ENCODE measurements around the gene ISCU. TPM values are rescaled to one million over a fixed set of nuclear protein-coding genes. Genes with fewer than 3 reads are reported as not detected.
"Not testable (repeated sequence)": the region's sequence is repeated elsewhere in the genome, so short reads cannot be mapped to it uniquely, and the experiment has no call there.

The ISCU gene
- total RNA-seq, 1 donor from 2014 or later, result 432 TPM

DNA sequence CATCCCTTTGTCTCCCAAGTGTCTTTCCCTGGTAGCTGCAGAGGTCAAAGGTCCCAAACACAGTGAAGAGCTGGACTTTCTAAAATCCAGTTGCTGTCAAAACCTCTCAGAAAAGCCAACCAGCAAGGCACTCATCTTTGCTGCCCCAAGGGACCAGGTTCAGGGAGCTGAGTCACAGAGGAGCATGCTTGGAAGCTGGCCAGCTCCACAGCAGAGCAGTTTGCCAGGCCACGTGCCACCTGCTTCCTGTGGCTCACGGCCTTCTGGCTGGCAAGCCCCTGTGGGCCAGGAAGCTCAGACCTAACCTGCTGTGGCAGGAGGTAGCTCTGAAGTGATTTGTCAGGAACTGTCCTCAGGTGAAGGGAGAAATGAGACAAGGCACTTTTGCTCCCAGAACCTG, 3.6 kb downstream of the ISCU start:
- DNase-seq (ENCODE audit: low spot score), result peak; percentile 85
- intact Hi-C loops (cut with DNase I), result loop anchor here (2.0 kb wide), 1 partner anchor 527 kb away; the partner anchor contains the start of gene ALKBH2

- DNase-seq (ENCODE audit: low spot score), result no peak
- intact Hi-C loops (cut with DNase I), result no loop called here
These were observed 4.1 kb downstream of the ISCU start for GRCh38 chr12:108566452-108566851.

DNA sequence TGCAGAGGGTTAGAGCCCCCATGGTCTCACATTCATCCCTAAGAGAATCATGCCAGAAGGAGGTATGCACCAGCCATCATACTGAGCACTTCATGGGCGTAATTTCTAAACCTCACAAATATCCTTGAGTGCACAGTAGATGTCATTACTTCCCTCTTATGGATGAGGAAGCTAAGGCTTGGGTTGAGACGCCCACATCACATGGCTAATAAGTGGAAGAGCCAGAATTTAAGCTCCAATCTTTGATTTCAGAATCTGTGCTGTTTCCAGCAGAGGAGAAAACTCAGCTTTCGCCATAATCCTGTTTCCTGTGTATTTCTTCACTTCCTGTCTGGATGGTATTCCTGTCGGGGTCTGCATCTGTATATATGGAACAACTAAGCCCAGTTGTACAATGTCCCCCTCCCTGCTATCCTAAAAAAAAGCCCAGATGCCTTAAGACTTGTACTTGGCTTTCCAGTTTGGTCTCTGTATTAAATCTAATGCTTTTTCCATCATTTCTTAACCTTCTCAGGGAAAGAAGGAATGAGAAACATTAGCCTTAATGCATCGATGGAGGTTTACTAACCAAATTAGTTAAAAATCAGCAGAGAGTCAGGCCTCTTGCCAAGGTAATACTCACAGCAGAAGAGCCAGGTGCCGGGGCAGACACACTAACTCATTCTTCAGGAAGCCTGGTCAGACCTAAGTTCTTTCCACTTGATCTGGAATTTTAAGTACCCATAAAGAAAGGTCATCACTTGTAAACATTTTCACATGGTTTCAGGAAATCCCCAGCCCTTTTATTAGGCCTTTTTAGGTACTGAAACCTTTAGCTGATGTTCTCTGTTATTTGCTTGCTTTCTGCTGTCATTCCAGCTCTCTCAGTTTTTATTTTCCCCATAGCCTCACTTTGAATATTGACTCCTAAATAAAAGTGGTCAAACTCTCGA, 5.3 kb downstream of the ISCU start:
- intact Hi-C loops (cut with DNase I), result no loop called here
- no peak for DNase-seq (ENCODE audit: low spot score)

- intact Hi-C loops (cut with DNase I), result no loop called here
- DNase-seq (ENCODE audit: low spot score), result no peak
These were observed 6.2 kb downstream of the ISCU start for GRCh38 chr12:108568338-108569154.

- peak; percentile 55 for DNase-seq (ENCODE audit: low spot score)
- intact Hi-C loops (cut with DNase I), result loop anchor here (2.0 kb wide), 1 partner anchor 48 kb away; no protein-coding TSS in a partner anchor
These were observed 8.6 kb downstream of the ISCU start for GRCh38 chr12:108570743-108571608.

GRCh38 chr12:108571609-108572165, 9.3 kb downstream of the ISCU start:
- intact Hi-C loops (cut with DNase I), result loop anchor here (2.0 kb wide), 1 partner anchor 47 kb away; no protein-coding TSS in a partner anchor
- peak; percentile 43 for DNase-seq (ENCODE audit: low spot score)

DNA sequence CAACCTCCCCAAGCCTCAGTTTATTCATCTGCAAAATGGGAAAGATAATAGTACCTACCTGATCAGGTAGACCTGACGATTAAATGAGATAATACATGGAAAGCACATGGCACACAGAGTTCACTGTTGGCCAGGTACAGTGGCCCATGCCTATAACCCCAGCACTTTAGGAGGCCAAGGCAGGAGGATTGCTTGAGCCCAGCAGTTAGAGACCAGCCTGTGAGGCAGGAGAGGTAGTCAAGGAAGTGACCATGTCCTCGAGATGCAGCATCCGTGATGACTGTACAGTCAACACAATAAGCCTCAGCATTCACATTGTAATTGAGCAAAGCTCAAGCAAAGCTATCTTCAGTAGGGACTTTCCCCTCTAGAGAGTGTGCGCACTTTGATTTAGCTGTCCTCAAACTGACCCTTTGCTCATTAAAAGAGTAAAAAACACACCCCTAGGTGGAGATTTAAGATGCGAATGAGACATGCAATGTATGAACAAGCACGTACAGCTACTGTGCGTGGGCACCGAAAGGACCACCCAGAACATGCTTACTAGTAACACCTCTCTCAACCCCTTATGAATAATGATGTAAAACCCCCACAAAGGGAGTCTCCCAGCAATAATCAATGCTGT, 9.9 kb downstream of the ISCU start:
- intact Hi-C loops (cut with DNase I), result no loop called here

GRCh38 chr12:108573317-108573716, 10.9 kb downstream of the ISCU start:
- intact Hi-C loops (cut with DNase I), result no loop called here
- DNase-seq (ENCODE audit: low spot score), result no peak

More for the DNA sequence above, 9.9 kb downstream of the ISCU start:
- peak; percentile 53 for DNase-seq (ENCODE audit: low spot score)

GRCh38 chr12:108574276-108574675, 11.9 kb downstream of the ISCU start:
- DNase-seq (ENCODE audit: low spot score); intact Hi-C loops (cut with DNase I): not testable (repeated sequence)

GRCh38 chr12:108575199-108575912, 13.0 kb downstream of the ISCU start:
- intact Hi-C loops (cut with DNase I), result no loop called here
- DNase-seq (ENCODE audit: low spot score), result peak; percentile 7

- intact Hi-C loops (cut with DNase I), result no loop called here
- peak; percentile 36 for DNase-seq (ENCODE audit: low spot score)
These were observed 14.4 kb downstream of the ISCU start for GRCh38 chr12:108576660-108577234.

DNA sequence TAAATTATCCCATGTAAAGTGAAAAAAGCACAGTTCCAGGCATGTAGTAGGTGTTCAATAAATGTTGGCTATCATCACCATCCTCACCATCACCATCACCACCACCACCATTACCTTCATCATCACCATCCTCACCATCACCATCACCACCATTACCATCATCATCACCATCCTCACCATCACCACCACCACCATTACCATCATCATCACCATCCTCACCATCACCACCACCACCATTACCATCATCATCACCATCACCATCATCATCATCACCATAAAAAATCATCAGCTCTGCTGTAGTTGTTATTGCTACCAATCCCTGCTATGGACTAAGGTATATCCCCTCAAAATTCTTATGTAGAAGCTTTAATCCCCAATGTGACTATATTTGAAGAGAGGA, 15.1 kb downstream of the ISCU start:
- DNase-seq (ENCODE audit: low spot score), result no peak
- intact Hi-C loops (cut with DNase I), result no loop called here

DNA sequence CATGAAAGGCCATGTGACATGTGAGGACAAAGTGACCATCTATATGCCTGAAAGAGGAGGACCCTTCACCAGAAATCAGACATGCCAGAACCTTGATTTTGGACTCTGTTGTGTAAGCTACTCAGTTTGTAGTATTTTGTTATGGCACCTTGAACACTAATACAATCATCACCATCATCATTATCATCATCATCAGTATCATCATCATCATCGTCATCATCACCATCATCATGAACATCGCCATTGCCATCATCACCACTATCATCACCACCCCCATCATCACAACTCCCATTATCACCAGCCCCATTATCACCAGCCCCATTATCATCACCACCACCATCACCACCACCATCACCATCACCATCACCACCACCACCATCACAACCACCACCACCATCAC, 15.9 kb downstream of the ISCU start:
- intact Hi-C loops (cut with DNase I), result no loop called here
- no peak for DNase-seq (ENCODE audit: low spot score)

- DNase-seq (ENCODE audit: low spot score), result no peak
- intact Hi-C loops (cut with DNase I), result no loop called here
These were observed 16.4 kb downstream of the ISCU start for GRCh38 chr12:108578813-108579212.

DNA sequence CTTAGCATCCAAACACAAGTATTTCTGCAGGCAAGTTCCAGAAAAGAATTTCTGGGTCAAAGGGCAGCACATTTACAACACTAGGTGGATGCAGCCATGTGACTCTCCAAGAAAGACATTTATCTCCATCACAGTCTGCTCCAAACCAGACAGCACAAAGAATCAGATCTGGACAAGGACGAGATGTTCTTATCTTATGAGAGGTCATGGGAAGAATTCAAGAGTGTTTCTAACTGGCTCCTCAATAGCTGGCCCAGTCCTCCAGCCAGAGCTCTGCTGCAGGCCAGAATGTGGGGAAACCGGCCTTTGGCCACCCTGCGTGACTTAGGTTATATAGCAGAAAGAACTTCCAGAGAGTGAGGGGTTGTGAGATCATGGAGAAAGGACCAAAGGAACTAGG, 18.1 kb downstream of the ISCU start:
- DNase-seq (ENCODE audit: low spot score), result no peak
- intact Hi-C loops (cut with DNase I), result no loop called here

DNA sequence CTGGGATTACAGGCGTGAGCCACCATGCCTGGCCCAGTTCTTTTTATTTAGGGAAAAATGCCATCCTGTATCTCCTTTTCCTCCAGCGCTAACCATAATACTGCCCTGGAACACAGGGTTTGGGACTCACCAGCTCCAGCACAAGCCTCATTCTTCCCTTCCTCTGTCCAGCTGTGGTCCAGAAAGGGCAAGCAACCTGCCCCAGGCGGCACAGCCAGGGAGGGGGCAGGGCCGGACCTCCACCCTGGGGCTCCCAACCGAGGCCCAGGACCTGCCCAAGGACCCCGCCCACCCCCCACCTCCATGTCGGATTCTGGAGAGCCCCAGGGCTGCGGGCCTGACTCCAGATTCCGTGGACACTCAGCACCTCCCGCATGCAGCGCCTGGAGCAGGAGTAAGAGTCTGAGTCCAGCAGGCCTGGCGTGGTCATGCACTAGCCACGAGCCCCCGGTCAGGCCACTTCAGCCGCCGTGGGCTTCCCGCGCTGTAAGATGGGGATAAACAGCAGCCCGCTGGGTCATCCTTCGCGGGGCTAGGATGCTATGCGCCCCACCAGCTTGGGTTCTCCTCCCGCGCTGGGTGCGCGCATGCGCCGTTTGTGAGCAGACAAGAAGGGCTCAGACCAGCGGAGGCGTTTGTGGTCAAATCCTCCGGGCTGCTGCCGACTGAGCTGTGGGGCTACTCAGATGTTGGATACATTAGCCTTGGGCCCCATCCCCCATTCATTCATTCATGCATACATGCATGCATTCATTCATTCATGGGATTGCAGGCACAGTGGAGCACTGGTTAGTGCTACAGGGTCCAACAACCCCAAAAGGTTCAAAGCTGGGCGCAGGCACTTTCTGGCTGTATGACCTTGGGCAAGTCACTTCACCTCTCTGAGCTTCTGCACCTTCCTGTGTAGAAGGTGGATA, 19.2 kb downstream of the ISCU start:
- no peak for DNase-seq (ENCODE audit: low spot score)
- intact Hi-C loops (cut with DNase I), result no loop called here

- no peak for DNase-seq (ENCODE audit: low spot score)
- intact Hi-C loops (cut with DNase I), result no loop called here
These were observed 20.1 kb downstream of the ISCU start for GRCh38 chr12:108582509-108582908.

All from cardiac septum (tissue), 1 donor.